Spleen (tissue), 7 donors: ENCODE results near the gene MBLAC1.

ENCODE experiments used
- CTCF ChIP-seq, 11 experiments: fragments of 200-600 bp in 7 of 11; fragments of 450-650 bp in 4 of 11; sonication (generic) in 4 of 11; IDR thresholded peaks in 8 of 11; conservative IDR thresholded peaks in 3 of 11; 1 replicate in 7 of 11; 2 replicates in 4 of 11; pipeline versions ENCODE4 v1.4.0 to v1.8.0; 2016 to 2021; ENCODE audit warnings: antibody characterized with exemption in 11 of 11, inconsistent platforms in 4 of 11, mild to moderate bottlenecking in 1 of 11
- POLR2A ChIP-seq, 3 donors: fragments of 450-650 bp; IDR thresholded peaks; one replicate each; pipeline ENCODE4 v1.5.1; 2017; ENCODE audit warnings: antibody characterized with exemption in 3 of 3, mild to moderate bottlenecking in 1 of 3
- donor health status: DM: no; HTN: no; CAD: no; lungs with moderate emphysema.
- donor health status: DM: no; HTN: no; CAD: no.
- donor health status: DM: no; HTN: no; CAD: no.

DNA sequence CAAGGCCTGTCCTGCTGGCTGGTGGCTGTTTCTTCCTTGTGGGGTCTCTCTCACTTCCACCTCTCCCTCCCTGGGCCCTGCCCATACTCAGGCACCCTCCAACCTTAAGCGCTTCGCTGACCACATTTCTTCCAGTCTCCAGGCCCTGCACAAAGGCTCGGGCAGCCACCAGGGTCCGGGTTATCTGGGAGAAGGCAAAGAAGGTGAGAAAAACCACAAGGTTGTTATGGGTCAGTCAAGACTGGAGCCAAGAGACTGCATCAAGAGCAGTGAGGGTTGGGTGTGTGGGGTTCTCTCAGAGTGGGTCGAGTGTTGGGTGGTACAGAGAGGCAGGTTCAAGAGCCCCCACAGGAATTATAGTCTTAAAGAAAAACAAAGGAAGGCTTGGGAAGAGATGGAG, 47.8 kb downstream of the MBLAC1 start:
- no peak for TF ChIP-seq CTCF (IDR thresholded peaks at IDR 0.05 in 8 of 11, conservative IDR thresholded peaks at IDR 0.05 in 3 of 11)
- no peak for TF ChIP-seq POLR2A (IDR thresholded peaks at IDR 0.05)
